Loucy (cell line): ENCODE measurements around the gene SLC48A1.

Experiments used
- CTCF ChIP-seq: fragments of 200-600 bp; sonication (generic); conservative IDR thresholded peaks from 2 replicates; pipeline ENCODE4 v1.5.1; 2014; ENCODE audit warnings: mild to moderate bottlenecking, antibody characterized with exemption, low read length
- EZH2phosphoT487 ChIP-seq: fragments of 200-600 bp; IDR thresholded peaks from 2 replicates; pipeline ENCODE4 v1.6.1; 2018; ENCODE audit warnings: antibody characterized with exemption, mild to moderate bottlenecking, moderate library complexity, borderline replicate concordance

GRCh38 chr12:47795814-47796411, 22.9 kb downstream of the SLC48A1 start:
- TF ChIP-seq EZH2phosphoT487 (no peak), CTCF (no peak)
